ENCODE data around the gene COPZ1. TPM values are rescaled to one million over a fixed set of nuclear protein-coding genes. Genes with fewer than 3 reads are reported as not detected.
A peak's percentile ranks its signal among the peaks of the same experiment; 100 is the strongest.
"Not testable (repeated sequence)": the region's sequence is repeated elsewhere in the genome, so short reads cannot be mapped to it uniquely, and the experiment has no call there.

COPZ1 gene
- total RNA-seq, 1 donor from 2014 or later: 219 TPM

- no peaks in the 10 kb centered on the region for H3K27me3 Mint-ChIP-seq (ENCODE audit: insufficient read depth, low read depth)
- Histone ChIP-seq H3K9me3 (ENCODE audit: low read depth) (no peaks in the 10 kb centered on the region), H3K27me3 (no peaks in the 10 kb centered on the region), H3K4me3 (peak overlapping the region; percentile 43), H3K36me3 (no peaks in the 10 kb centered on the region), H3K79me2 (ENCODE audit: low read depth) (peaks cover 17% of the 10 kb centered on the region), H3K9ac (peak overlapping the region; percentile 6), H3K4me2 (peak overlapping the region; percentile 90), H2AFZ (replicated peaks) (no peak overlapping the region), H3K4me1 (peaks cover 99% of the 10 kb centered on the region), H4K20me1 (ENCODE audit: low read depth) (no peaks in the 10 kb centered on the region), H3F3A (ENCODE audit: low read depth) (peaks cover 96% of the 10 kb centered on the region), H3K27ac (peak overlapping the region; percentile 99)
- peak; percentile 91 for DNase-seq (ENCODE audit: low spot score)
- no peak for TF ChIP-seq EZH2 (IDR thresholded peaks at IDR 0.05)
- TF ChIP-seq CTCF (IDR thresholded peaks at IDR 0.05): no peak
- no peak for TF ChIP-seq EZH2phosphoT487 (IDR thresholded peaks at IDR 0.05)
- peaks cover 22% of the 10 kb centered on the region for H3K36me3 Mint-ChIP-seq
- H3K4me1 Mint-ChIP-seq: peaks cover 66% of the 10 kb centered on the region
- peak overlapping the region; percentile 90 for H3K4me3 Mint-ChIP-seq
- H3K9me3 Mint-ChIP-seq: no peaks in the 10 kb centered on the region
- peak overlapping the region; percentile 100 for H3K27ac Mint-ChIP-seq
These were observed 27.1 kb downstream of the COPZ1 start for GRCh38 chr12:54352022-54352531.

GRCh38 chr12:54352891-54353874, 28.3 kb downstream of the COPZ1 start:
- peak overlapping the region; percentile 21 for H3K9ac ChIP-seq
- H3F3A ChIP-seq (ENCODE audit: low read depth): peaks cover 92% of the 10 kb centered on the region
- TF ChIP-seq EZH2 (IDR thresholded peaks at IDR 0.05) (no peak), CTCF (IDR thresholded peaks at IDR 0.05) (no peak), EZH2phosphoT487 (IDR thresholded peaks at IDR 0.05) (no peak)
- H2AFZ ChIP-seq (replicated peaks): no peak overlapping the region
- no peaks in the 10 kb centered on the region for H3K27me3 ChIP-seq
- H3K4me1 Mint-ChIP-seq: peaks cover 57% of the 10 kb centered on the region
- peak overlapping the region; percentile 100 for H3K27ac Mint-ChIP-seq
- H3K79me2 ChIP-seq (ENCODE audit: low read depth): peaks cover 28% of the 10 kb centered on the region
- peaks cover 15% of the 10 kb centered on the region for H3K36me3 Mint-ChIP-seq
- peak overlapping the region; percentile 99 for H3K27ac ChIP-seq
- peak overlapping the region; percentile 90 for H3K4me3 Mint-ChIP-seq
- peak; percentile 81 for DNase-seq (ENCODE audit: low spot score)
- H3K4me3 ChIP-seq: peak overlapping the region; percentile 43
- no peaks in the 10 kb centered on the region for H4K20me1 ChIP-seq (ENCODE audit: low read depth)
- no peaks in the 10 kb centered on the region for H3K9me3 Mint-ChIP-seq
- no peaks in the 10 kb centered on the region for H3K36me3 ChIP-seq
- H3K4me2 ChIP-seq: peak overlapping the region; percentile 90
- peaks cover 99% of the 10 kb centered on the region for H3K4me1 ChIP-seq
- H3K9me3 ChIP-seq (ENCODE audit: low read depth): no peaks in the 10 kb centered on the region
- H3K27me3 Mint-ChIP-seq (ENCODE audit: insufficient read depth, low read depth): no peaks in the 10 kb centered on the region

GRCh38 chr12:54354271-54354670, 29.3 kb downstream of the COPZ1 start:
- peak overlapping the region; percentile 90 for H3K4me2 ChIP-seq
- H3K27ac Mint-ChIP-seq: peak overlapping the region; percentile 100
- not testable (repeated sequence) for H4K20me1 ChIP-seq (ENCODE audit: low read depth); H3K27me3 ChIP-seq; H2AFZ ChIP-seq (replicated peaks); H3K9me3 ChIP-seq (ENCODE audit: low read depth); H3K36me3 ChIP-seq; H3K9ac ChIP-seq; H3K9me3 Mint-ChIP-seq; H3K27me3 Mint-ChIP-seq (ENCODE audit: insufficient read depth, low read depth); DNase-seq (ENCODE audit: low spot score)
- peaks cover 95% of the 10 kb centered on the region for H3K4me1 ChIP-seq
- H3K4me1 Mint-ChIP-seq: peaks cover 50% of the 10 kb centered on the region
- peak overlapping the region; percentile 99 for H3K27ac ChIP-seq
- H3K4me3 ChIP-seq: peak overlapping the region; percentile 53
- H3K36me3 Mint-ChIP-seq: peaks cover 12% of the 10 kb centered on the region
- peaks cover 35% of the 10 kb centered on the region for H3K79me2 ChIP-seq (ENCODE audit: low read depth)
- H3F3A ChIP-seq (ENCODE audit: low read depth): peaks cover 88% of the 10 kb centered on the region
- peak overlapping the region; percentile 90 for H3K4me3 Mint-ChIP-seq
